GM18873 (cell line): ENCODE results near the gene TROAP.
A peak's percentile ranks its signal among the peaks of the same experiment; 100 is the strongest.
"Not testable (repeated sequence)": the region's sequence is repeated elsewhere in the genome, so short reads cannot be mapped to it uniquely, and the experiment has no call there.

Experiments
- ATAC-seq: cut with Tn5 transposase; IDR thresholded peaks from one replicate; pipeline ENCODE4 v1.9.1; 2021; ENCODE audit warnings: mild to moderate bottlenecking, moderate library complexity, moderate number of reproducible peaks; ENCODE audit not compliant: unreplicated experiment, low FRiP score

TROAP gene

GRCh38 chr12:49364989-49365388 lies 41.9 kb downstream of the TROAP start:
- ATAC-seq: no peak

GRCh38 chr12:49365542-49365941 lies 42.5 kb downstream of the TROAP start:
- ATAC-seq: no peak

GRCh38 chr12:49366096-49366651 lies 43.1 kb downstream of the TROAP start:
- peak; percentile 5 for ATAC-seq

GRCh38 chr12:49366652-49367380 lies 43.8 kb downstream of the TROAP start:
- ATAC-seq: peak; percentile 42

GRCh38 chr12:49367381-49368239 lies 44.6 kb downstream of the TROAP start, which contains the start of gene SPATS2:
TSS of gene SPATS2 (plus strand) at chr12:49367462. CDS start at chr12:49461013, 93,551 bp downstream.
- ATAC-seq: peak; percentile 1

- ATAC-seq: no peak
Observed at GRCh38 chr12:49368240-49368600, 45.2 kb downstream of the TROAP start.

- peak; percentile 47 for ATAC-seq
Observed at GRCh38 chr12:49369411-49370145, 46.5 kb downstream of the TROAP start.

- ATAC-seq: no peak
Observed at GRCh38 chr12:49370539-49370938, 47.5 kb downstream of the TROAP start.

- ATAC-seq: no peak
Observed at GRCh38 chr12:49375406-49375805, 52.4 kb downstream of the TROAP start.

- ATAC-seq: no peak
Observed at GRCh38 chr12:49377386-49377785, 54.3 kb downstream of the TROAP start.

- ATAC-seq: not testable (repeated sequence)
Observed at GRCh38 chr12:49380184-49380583, 57.1 kb downstream of the TROAP start.
